ENCODE measurements around the gene SLC22A25. TPM values are rescaled to one million over a fixed set of nuclear protein-coding genes. Genes with fewer than 3 reads are reported as not detected.

The SLC22A25 gene
- total and polyA plus RNA-seq, 10 donors = 0.06 TPM; not detected in 9

- Histone ChIP-seq H3K4me3 (no peak overlapping the region), H3K4me1 (no peaks in the 10 kb centered on the region), H3K27ac (no peak overlapping the region), H3K36me3 (no peaks in the 10 kb centered on the region), H3K9me3 (peaks cover 0 to 8% (median 0%) of the 10 kb centered on the region in 8 donors), H3K27me3 (replicated peaks in 1 of 7) (peaks cover 0 to 31% (median 0%) of the 10 kb centered on the region in 7 donors)
- intact Hi-C loops (cut with DNase I; ENCODE audit: low total_unique reads) = no loop called here
- 73 to 81% (median 77%) methylated on average over 2 of the region's 2 CpGs for WGBS, 5 donors
- TF ChIP-seq POLR2AphosphoS5 (IDR thresholded peaks at IDR 0.05) (no peak), POLR2A (IDR thresholded peaks at IDR 0.05) (no peak)
- TF ChIP-seq, protein P1, sequence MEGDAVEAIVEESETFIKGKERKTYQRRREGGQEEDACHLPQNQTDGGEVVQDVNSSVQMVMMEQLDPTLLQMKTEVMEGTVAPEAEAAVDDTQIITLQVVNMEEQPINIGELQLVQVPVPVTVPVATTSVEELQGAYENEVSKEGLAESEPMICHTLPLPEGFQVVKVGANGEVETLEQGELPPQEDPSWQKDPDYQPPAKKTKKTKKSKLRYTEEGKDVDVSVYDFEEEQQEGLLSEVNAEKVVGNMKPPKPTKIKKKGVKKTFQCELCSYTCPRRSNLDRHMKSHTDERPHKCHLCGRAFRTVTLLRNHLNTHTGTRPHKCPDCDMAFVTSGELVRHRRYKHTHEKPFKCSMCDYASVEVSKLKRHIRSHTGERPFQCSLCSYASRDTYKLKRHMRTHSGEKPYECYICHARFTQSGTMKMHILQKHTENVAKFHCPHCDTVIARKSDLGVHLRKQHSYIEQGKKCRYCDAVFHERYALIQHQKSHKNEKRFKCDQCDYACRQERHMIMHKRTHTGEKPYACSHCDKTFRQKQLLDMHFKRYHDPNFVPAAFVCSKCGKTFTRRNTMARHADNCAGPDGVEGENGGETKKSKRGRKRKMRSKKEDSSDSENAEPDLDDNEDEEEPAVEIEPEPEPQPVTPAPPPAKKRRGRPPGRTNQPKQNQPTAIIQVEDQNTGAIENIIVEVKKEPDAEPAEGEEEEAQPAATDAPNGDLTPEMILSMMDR (IDR thresholded peaks at IDR 0.05 in 8 of 11, conservative IDR thresholded peaks at IDR 0.05 in 3 of 11) = no peak
- DNase-seq = no peak
Measured at GRCh38 chr11:63227521-63228107, 15.8 kb downstream of the SLC22A25 start.

- H3K4me1 ChIP-seq = no peaks in the 10 kb centered on the region
- intact Hi-C loops (cut with DNase I; ENCODE audit: low total_unique reads) = no loop called here
- H3K27ac ChIP-seq = no peak overlapping the region
- H3K27me3 ChIP-seq (replicated peaks in 1 of 7) = peaks cover 0 to 31% (median 0%) of the 10 kb centered on the region in 7 donors
- peaks cover 0 to 8% (median 0%) of the 10 kb centered on the region in 8 donors for H3K9me3 ChIP-seq
- DNase-seq = no peak
- 82 to 91% (median 88%) methylated on average over 1 of the region's 1 CpG for WGBS, 5 donors
- no peak overlapping the region for H3K4me3 ChIP-seq
- H3K36me3 ChIP-seq = no peaks in the 10 kb centered on the region
- no peak for TF ChIP-seq POLR2A (IDR thresholded peaks at IDR 0.05)
- no peak for TF ChIP-seq POLR2AphosphoS5 (IDR thresholded peaks at IDR 0.05)
Measured at GRCh38 chr11:63226488-63227114, 16.8 kb downstream of the SLC22A25 start.

DNA sequence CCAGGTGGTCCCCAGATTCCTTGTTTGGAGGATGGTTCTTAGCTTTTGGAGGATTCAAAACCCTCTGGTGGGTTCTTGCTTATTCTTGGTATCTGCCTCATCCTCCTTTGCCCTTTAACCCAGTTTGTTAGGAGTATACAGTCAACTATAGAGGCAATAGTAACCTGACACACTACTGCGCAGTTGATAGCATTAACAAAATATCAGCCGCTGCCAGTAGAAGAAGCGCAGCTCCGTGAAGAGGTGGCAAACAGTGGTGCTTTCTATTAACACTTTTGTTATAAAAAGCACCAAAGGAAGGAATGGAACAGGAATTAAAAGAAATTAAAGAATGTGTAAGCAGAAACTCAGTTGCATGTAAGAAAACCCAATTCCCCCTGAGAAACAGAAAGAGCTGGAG lies 29.3 kb downstream of the SLC22A25 start:
- Histone ChIP-seq H3K9me3 (peaks cover 0 to 7% (median 0%) of the 10 kb centered on the region in 8 donors), H3K27me3 (replicated peaks in 1 of 7) (peaks cover 0 to 16% (median 0%) of the 10 kb centered on the region in 7 donors), H3K27ac (no peak overlapping the region), H3K4me3 (no peak overlapping the region), H3K4me1 (peaks cover 0 to 4% (median 0%) of the 10 kb centered on the region in 6 donors), H3K36me3 (no peaks in the 10 kb centered on the region)
- 73 to 94% (median 86%) methylated on average over 4 of the region's 4 CpGs for WGBS, 5 donors
- TF ChIP-seq, protein P1 (IDR thresholded peaks at IDR 0.05 in 8 of 11, conservative IDR thresholded peaks at IDR 0.05 in 3 of 11) = no peak
- no peak for TF ChIP-seq POLR2A (IDR thresholded peaks at IDR 0.05)
- TF ChIP-seq POLR2AphosphoS5 (IDR thresholded peaks at IDR 0.05) = no peak
- intact Hi-C loops (cut with DNase I; ENCODE audit: low total_unique reads) = loop anchor here (10.0 kb wide), 1 partner anchor 179 kb away; no protein-coding TSS in a partner anchor
- DNase-seq = no peak

- intact Hi-C loops (cut with DNase I; ENCODE audit: low total_unique reads) = loop anchor here (10.0 kb wide), 1 partner anchor 178 kb away; no protein-coding TSS in a partner anchor
Measured at GRCh38 chr11:63212742-63213141, 30.7 kb downstream of the SLC22A25 start.

More at GRCh38 chr11:63212742-63213141, 30.7 kb downstream of the SLC22A25 start:
- Histone ChIP-seq H3K4me3 (no peak overlapping the region), H3K4me1 (peaks cover 0 to 4% (median 0%) of the 10 kb centered on the region in 6 donors), H3K9me3 (peaks cover 0 to 7% (median 0%) of the 10 kb centered on the region in 8 donors), H3K27ac (no peak overlapping the region), H3K27me3 (replicated peaks in 1 of 7) (peaks cover 0 to 17% (median 0%) of the 10 kb centered on the region in 7 donors), H3K36me3 (no peaks in the 10 kb centered on the region)
- DNase-seq = no peak
- WGBS, 5 donors = 2 to 4% (median 2%) methylated on average over 2 of the region's 2 CpGs
- TF ChIP-seq POLR2AphosphoS5 (IDR thresholded peaks at IDR 0.05) = no peak
- TF ChIP-seq, protein P1 (IDR thresholded peaks at IDR 0.05 in 8 of 11, conservative IDR thresholded peaks at IDR 0.05 in 3 of 11) = peak in 8 of 11 experiments; percentile 25 to 66 (median 46)
